GM19452 (cell line): Measurements from ENCODE around the gene USF3.

Experiments
- ATAC-seq: cut with Tn5 transposase; IDR thresholded peaks from one replicate; pipeline ENCODE4 v1.9.1; 2021; ENCODE audit not compliant: unreplicated experiment

The USF3 gene

GRCh38 chr3:113617726-113618125, 78.7 kb downstream of the USF3 start:
- ATAC-seq: no peak

GRCh38 chr3:113615976-113616375, 80.5 kb downstream of the USF3 start:
- ATAC-seq: no peak

GRCh38 chr3:113614402-113614801, 82.0 kb downstream of the USF3 start:
- ATAC-seq: no peak

- peak; percentile 19 for ATAC-seq
Measured at GRCh38 chr3:113607219-113607596, 89.2 kb downstream of the USF3 start.

GRCh38 chr3:113606539-113607218, 89.8 kb downstream of the USF3 start:
- ATAC-seq: peak; percentile 99

GRCh38 chr3:113602836-113603235, 93.6 kb downstream of the USF3 start:
- no peak for ATAC-seq

- ATAC-seq: no peak
Measured at GRCh38 chr3:113602256-113602655, 94.2 kb downstream of the USF3 start.

GRCh38 chr3:113601240-113601639, 95.2 kb downstream of the USF3 start:
- ATAC-seq: no peak

GRCh38 chr3:113600418-113601182, 95.8 kb downstream of the USF3 start:
- no peak for ATAC-seq
